ENCODE results near the gene C12orf43. TPM values are rescaled to one million over a fixed set of nuclear protein-coding genes. Genes with fewer than 3 reads are reported as not detected.
"Not testable (repeated sequence)": the region's sequence is repeated elsewhere in the genome, so short reads cannot be mapped to it uniquely, and the experiment has no call there.

The C12orf43 gene
- total RNA-seq, 2 donors from 2014 or later, result 13.7 to 17.8 TPM

GRCh38 chr12:121047400-121047799 lies 31.1 kb upstream of the C12orf43 start:
- H3K4me3 Mint-ChIP-seq; H3K9me3 Mint-ChIP-seq; H3K27ac Mint-ChIP-seq; ATAC-seq (replicated peaks in 1 of 2); H3K36me3 Mint-ChIP-seq (ENCODE audit: insufficient read depth in 2 of 2); DNase-seq: not testable (repeated sequence)
- Mint-ChIP-seq H3K4me1 (ENCODE audit: low read depth) (peaks cover 26% of the 10 kb centered on the region), H3K27me3 (ENCODE audit: low read depth) (peaks cover 22% of the 10 kb centered on the region)

GRCh38 chr12:121043067-121043466 lies 26.8 kb upstream of the C12orf43 start:
- peaks cover 44% of the 10 kb centered on the region for H3K4me1 Mint-ChIP-seq (ENCODE audit: low read depth)
- H3K4me3 Mint-ChIP-seq, result no peak overlapping the region
- DNase-seq (no peak), ATAC-seq (replicated peaks in 1 of 2) (no peak)
- H3K27ac Mint-ChIP-seq, result no peak overlapping the region
- H3K9me3 Mint-ChIP-seq, result no peaks in the 10 kb centered on the region
- peaks cover 40% of the 10 kb centered on the region for H3K27me3 Mint-ChIP-seq (ENCODE audit: low read depth)
- H3K36me3 Mint-ChIP-seq (ENCODE audit: insufficient read depth in 2 of 2), result peaks cover 0 to 2% of the 10 kb centered on the region in 2 donors

- H3K36me3 Mint-ChIP-seq (ENCODE audit: insufficient read depth in 2 of 2), result peaks cover 0 to 2% of the 10 kb centered on the region in 2 donors
- peaks cover 34% of the 10 kb centered on the region for H3K27me3 Mint-ChIP-seq (ENCODE audit: low read depth)
- H3K4me1 Mint-ChIP-seq (ENCODE audit: low read depth), result peaks cover 62% of the 10 kb centered on the region
- peak; percentile 64 to 74 for DNase-seq
- H3K27ac Mint-ChIP-seq, result peak within 1 kb of the TSS; percentile 70
- peak within 1 kb of the TSS; percentile 83 to 94 for H3K4me3 Mint-ChIP-seq
- ATAC-seq (replicated peaks in 1 of 2), result peak; percentile 59 to 68
- H3K9me3 Mint-ChIP-seq, result no peaks in the 10 kb centered on the region
Measured at GRCh38 chr12:121038861-121039668, 22.8 kb upstream of the C12orf43 start, which contains the start of gene OASL. TSS of gene OASL (minus strand) at chr12:121039246. CDS start at chr12:121038971, 275 bp downstream.

- DNase-seq, result peak; percentile 61 to 64
- ATAC-seq (replicated peaks in 1 of 2), result peak; percentile 49 to 55
- Mint-ChIP-seq H3K9me3 (no peaks in the 10 kb centered on the region), H3K4me3 (peak overlapping the region; percentile 83 to 94), H3K36me3 (ENCODE audit: insufficient read depth in 2 of 2) (peaks cover 0 to 2% of the 10 kb centered on the region in 2 donors), H3K27me3 (ENCODE audit: low read depth) (peaks cover 13% of the 10 kb centered on the region), H3K4me1 (ENCODE audit: low read depth) (peaks cover 70% of the 10 kb centered on the region), H3K27ac (peak overlapping the region; percentile 61)
Measured at GRCh38 chr12:121036810-121037326, 20.6 kb upstream of the C12orf43 start.

GRCh38 chr12:121034616-121035305 lies 18.5 kb upstream of the C12orf43 start:
- peaks cover 0 to 2% of the 10 kb centered on the region in 2 donors for H3K36me3 Mint-ChIP-seq (ENCODE audit: insufficient read depth in 2 of 2)
- H3K4me3 Mint-ChIP-seq, result peak overlapping the region; percentile 66 to 81

GRCh38 chr12:121033625-121034349 lies 17.5 kb upstream of the C12orf43 start:
- no peaks in the 10 kb centered on the region for H3K27me3 Mint-ChIP-seq (ENCODE audit: low read depth)
- ATAC-seq (replicated peaks in 1 of 2) (peak; percentile 82 to 88), DNase-seq (peak; percentile 67 to 79)
- peak overlapping the region; percentile 14 for H3K27ac Mint-ChIP-seq
- H3K4me3 Mint-ChIP-seq, result peak overlapping the region; percentile 66 to 81
- peaks cover 63% of the 10 kb centered on the region for H3K4me1 Mint-ChIP-seq (ENCODE audit: low read depth)
- no peaks in the 10 kb centered on the region for H3K9me3 Mint-ChIP-seq
- H3K36me3 Mint-ChIP-seq (ENCODE audit: insufficient read depth in 2 of 2), result no peaks in the 10 kb centered on the region

More at GRCh38 chr12:121034616-121035305, 18.5 kb upstream of the C12orf43 start:
- Mint-ChIP-seq H3K9me3 (no peaks in the 10 kb centered on the region), H3K27ac (peak overlapping the region; percentile 73), H3K4me1 (ENCODE audit: low read depth) (peaks cover 73% of the 10 kb centered on the region), H3K27me3 (ENCODE audit: low read depth) (no peaks in the 10 kb centered on the region)
- ATAC-seq (replicated peaks in 1 of 2), result no peak
- no peak for DNase-seq

GRCh38 chr12:121030576-121031212 lies 14.4 kb upstream of the C12orf43 start:
- Mint-ChIP-seq H3K36me3 (ENCODE audit: insufficient read depth in 2 of 2) (no peaks in the 10 kb centered on the region), H3K9me3 (no peaks in the 10 kb centered on the region), H3K27ac (no peak overlapping the region), H3K27me3 (ENCODE audit: low read depth) (no peaks in the 10 kb centered on the region), H3K4me3 (no peak overlapping the region), H3K4me1 (ENCODE audit: low read depth) (peaks cover 39% of the 10 kb centered on the region)
- no peak for ATAC-seq (replicated peaks in 1 of 2)
- no peak for DNase-seq

GRCh38 chr12:121026274-121027045 lies 10.2 kb upstream of the C12orf43 start:
- Mint-ChIP-seq H3K4me1 (ENCODE audit: low read depth) (peaks cover 4% of the 10 kb centered on the region), H3K27ac (no peak overlapping the region), H3K4me3 (no peak overlapping the region), H3K36me3 (ENCODE audit: insufficient read depth in 2 of 2) (no peaks in the 10 kb centered on the region), H3K27me3 (ENCODE audit: low read depth) (no peaks in the 10 kb centered on the region), H3K9me3 (no peaks in the 10 kb centered on the region)
- no peak for DNase-seq
- no peak for ATAC-seq (replicated peaks in 1 of 2)

GRCh38 chr12:121025442-121026226 lies 9.3 kb upstream of the C12orf43 start:
- no peak for ATAC-seq (replicated peaks in 1 of 2)
- no peaks in the 10 kb centered on the region for H3K36me3 Mint-ChIP-seq (ENCODE audit: insufficient read depth in 2 of 2)
- H3K27ac Mint-ChIP-seq, result no peak overlapping the region

GRCh38 chr12:121023799-121024198 lies 7.5 kb upstream of the C12orf43 start:
- no peak overlapping the region for H3K27ac Mint-ChIP-seq
- ATAC-seq (replicated peaks in 1 of 2), result no peak
- H3K36me3 Mint-ChIP-seq (ENCODE audit: insufficient read depth in 2 of 2), result no peaks in the 10 kb centered on the region
- H3K4me1 Mint-ChIP-seq (ENCODE audit: low read depth), result no peaks in the 10 kb centered on the region
- H3K4me3 Mint-ChIP-seq, result no peak overlapping the region
- H3K27me3 Mint-ChIP-seq (ENCODE audit: low read depth), result no peaks in the 10 kb centered on the region
- no peaks in the 10 kb centered on the region for H3K9me3 Mint-ChIP-seq
- no peak for DNase-seq

More at GRCh38 chr12:121025442-121026226, 9.3 kb upstream of the C12orf43 start:
- Mint-ChIP-seq H3K9me3 (no peaks in the 10 kb centered on the region), H3K4me1 (ENCODE audit: low read depth) (no peaks in the 10 kb centered on the region), H3K4me3 (no peak overlapping the region), H3K27me3 (ENCODE audit: low read depth) (no peaks in the 10 kb centered on the region)
- no peak for DNase-seq

- no peaks in the 10 kb centered on the region for H3K9me3 Mint-ChIP-seq
- no peak for ATAC-seq (replicated peaks in 1 of 2)
- H3K4me3 Mint-ChIP-seq, result no peak overlapping the region
- no peak for DNase-seq
- no peaks in the 10 kb centered on the region for H3K36me3 Mint-ChIP-seq (ENCODE audit: insufficient read depth in 2 of 2)
- no peaks in the 10 kb centered on the region for H3K27me3 Mint-ChIP-seq (ENCODE audit: low read depth)
- H3K27ac Mint-ChIP-seq, result no peak overlapping the region
- H3K4me1 Mint-ChIP-seq (ENCODE audit: low read depth), result no peaks in the 10 kb centered on the region
Measured at GRCh38 chr12:121022713-121023112, 6.4 kb upstream of the C12orf43 start.

All from activated T-cell treated with anti-CD3 and anti-CD28 coated beads, Interleukin-2, amount 50 U/mL, for 72 hours (primary cell).